Hindlimb muscle (tissue), 1 donor: Measurements from ENCODE around the gene KIAA0825. TPM values are rescaled to one million over a fixed set of nuclear protein-coding genes. Genes with fewer than 3 reads are reported as not detected.

Experiments used
- DNase-seq: peaks from one replicate; pipeline ENCODE4 v3.0.0-alpha.2; 2013
- polyA plus RNA-seq: library from polyadenylated mRNA; unstranded; fragments of 120-200 nt; gene quantifications from one replicate; pipeline ENCODE4 v1.2.1, GENCODE V29; 2013; ENCODE audit not compliant: insufficient read length

The KIAA0825 gene
- polyA plus RNA-seq, 1 donor, result 2.1 TPM

GRCh38 chr5:94429566-94429965 is 188.8 kb downstream of the KIAA0825 start:
- no peak for DNase-seq

GRCh38 chr5:94425396-94425795 is 193.0 kb downstream of the KIAA0825 start:
- DNase-seq, result no peak

GRCh38 chr5:94423411-94423810 is 195.0 kb downstream of the KIAA0825 start:
- no peak for DNase-seq

GRCh38 chr5:94422812-94423211 is 195.6 kb downstream of the KIAA0825 start:
- DNase-seq, result no peak

GRCh38 chr5:94420885-94421284 is 197.5 kb downstream of the KIAA0825 start:
- no peak for DNase-seq

- no peak for DNase-seq
Measured at GRCh38 chr5:94415798-94416197, 202.6 kb downstream of the KIAA0825 start.

GRCh38 chr5:94409440-94409839 is 209.0 kb downstream of the KIAA0825 start:
- DNase-seq, result no peak

GRCh38 chr5:94407023-94407422 is 211.4 kb downstream of the KIAA0825 start:
- no peak for DNase-seq

GRCh38 chr5:94403483-94403882 is 214.9 kb downstream of the KIAA0825 start:
- DNase-seq, result no peak

GRCh38 chr5:94402096-94402495 is 216.3 kb downstream of the KIAA0825 start:
- DNase-seq, result no peak

GRCh38 chr5:94397508-94397907 is 220.9 kb downstream of the KIAA0825 start:
- no peak for DNase-seq

- DNase-seq, result no peak
Measured at GRCh38 chr5:94396687-94397086, 221.7 kb downstream of the KIAA0825 start.

- no peak for DNase-seq
Measured at GRCh38 chr5:94395468-94395867, 222.9 kb downstream of the KIAA0825 start.

GRCh38 chr5:94391996-94392395 is 226.4 kb downstream of the KIAA0825 start:
- no peak for DNase-seq

- no peak for DNase-seq
Measured at GRCh38 chr5:94389515-94389899, 228.9 kb downstream of the KIAA0825 start.

- DNase-seq, result no peak
Measured at GRCh38 chr5:94388773-94389514, 229.5 kb downstream of the KIAA0825 start.

- DNase-seq, result no peak
Measured at GRCh38 chr5:94385767-94386166, 232.6 kb downstream of the KIAA0825 start.

GRCh38 chr5:94378062-94378461 is 240.3 kb downstream of the KIAA0825 start:
- no peak for DNase-seq

GRCh38 chr5:94376672-94377345 is 241.6 kb downstream of the KIAA0825 start:
- DNase-seq, result no peak

GRCh38 chr5:94375801-94376200 is 242.6 kb downstream of the KIAA0825 start:
- no peak for DNase-seq

- no peak for DNase-seq
Measured at GRCh38 chr5:94374336-94374735, 244.1 kb downstream of the KIAA0825 start.

- DNase-seq, result no peak
Measured at GRCh38 chr5:94367900-94368299, 250.5 kb downstream of the KIAA0825 start.

- no peak for DNase-seq
Measured at GRCh38 chr5:94366811-94367210, 251.6 kb downstream of the KIAA0825 start.

GRCh38 chr5:94362857-94363256 is 255.5 kb downstream of the KIAA0825 start:
- no peak for DNase-seq
